PC-9 (cell line): ENCODE data around the gene TBX18.

ENCODE experiments used
- CTCF ChIP-seq: fragments of 200-600 bp; sonication (generic); conservative IDR thresholded peaks from 2 replicates; pipeline ENCODE4 v1.6.1; 2017; ENCODE audit warnings: mixed run types, antibody characterized with exemption, mild to moderate bottlenecking, moderate library complexity
- EZH2 ChIP-seq: fragments of 200-600 bp; sonication (generic); IDR thresholded peaks from 2 replicates; pipeline ENCODE4 v1.8.0; 2017; ENCODE audit warnings: antibody characterized with exemption, low read depth

- TF ChIP-seq CTCF (no peak), EZH2 (no peak)
These were observed 106.9 kb downstream of the TBX18 start for GRCh38 chr6:84657486-84657885.
